Activated T-helper 1 cell treated with Interleukin-2 at 50 U/mL for 16 hours (primary cell): Measurements from ENCODE around the gene RFC1.

Source experiments
- DNase-seq: peaks from one replicate; pipeline ENCODE4 v3.0.0-alpha.2; 2020; ENCODE audit warnings: low read depth

Gene RFC1

GRCh38 chr4:39354254-39354552 is 12.0 kb downstream of the RFC1 start:
- no peak for DNase-seq

DNA sequence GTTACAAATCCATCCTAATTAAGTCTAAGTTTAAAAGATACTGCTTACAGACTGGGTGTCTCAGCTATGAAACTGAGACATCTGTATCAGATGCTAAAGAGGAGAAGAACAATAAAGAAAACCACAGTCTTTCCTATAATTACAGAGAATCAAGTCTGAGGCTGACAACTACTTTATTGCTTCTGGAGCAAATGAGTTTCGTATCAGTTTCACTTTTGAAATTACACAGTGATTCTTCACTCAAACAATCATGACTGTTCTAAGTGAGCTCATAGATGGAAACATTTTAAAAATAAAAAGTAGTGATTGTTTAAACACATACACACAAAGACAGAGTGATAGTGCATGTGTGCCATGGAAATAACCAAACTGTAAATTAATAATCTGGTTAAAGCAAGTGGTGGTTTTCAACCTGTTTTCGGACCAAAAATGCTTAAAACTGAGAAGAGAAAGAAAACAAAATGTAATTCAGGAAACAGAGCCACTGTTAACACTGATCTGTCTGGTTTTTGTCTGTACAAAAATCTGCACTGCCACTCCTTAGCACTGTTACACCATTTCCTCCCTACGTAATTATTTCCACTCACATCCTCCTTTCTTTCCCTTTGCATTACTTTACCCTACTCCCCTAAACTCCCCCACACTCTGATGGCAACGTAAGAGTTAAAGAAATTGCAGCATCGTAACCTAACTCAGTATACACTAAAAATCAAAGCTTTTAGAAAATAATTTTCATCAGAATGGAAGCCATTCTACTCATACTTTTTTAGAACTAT is 12.5 kb downstream of the RFC1 start:
- DNase-seq = no peak

DNA sequence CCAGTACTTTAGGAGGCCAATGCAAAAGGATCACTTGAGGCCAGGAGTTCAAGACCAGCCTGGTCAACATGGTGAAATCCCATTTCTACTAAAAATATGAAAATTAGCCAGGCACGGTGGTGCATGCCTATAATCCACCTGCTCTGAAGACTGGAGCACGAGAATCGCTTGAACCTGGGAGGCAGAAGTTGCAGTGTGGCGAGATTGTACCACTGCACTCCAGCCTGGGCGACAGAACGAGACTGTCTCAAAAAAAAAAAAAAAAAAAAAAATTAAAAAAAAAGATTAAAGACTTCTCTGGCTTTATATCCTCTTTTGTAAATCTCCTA is 13.0 kb downstream of the RFC1 start:
- DNase-seq = peak; percentile 15

GRCh38 chr4:39349326-39349725 is 16.8 kb downstream of the RFC1 start:
- DNase-seq = no peak

GRCh38 chr4:39348371-39349315 is 17.5 kb downstream of the RFC1 start:
- no peak for DNase-seq

DNA sequence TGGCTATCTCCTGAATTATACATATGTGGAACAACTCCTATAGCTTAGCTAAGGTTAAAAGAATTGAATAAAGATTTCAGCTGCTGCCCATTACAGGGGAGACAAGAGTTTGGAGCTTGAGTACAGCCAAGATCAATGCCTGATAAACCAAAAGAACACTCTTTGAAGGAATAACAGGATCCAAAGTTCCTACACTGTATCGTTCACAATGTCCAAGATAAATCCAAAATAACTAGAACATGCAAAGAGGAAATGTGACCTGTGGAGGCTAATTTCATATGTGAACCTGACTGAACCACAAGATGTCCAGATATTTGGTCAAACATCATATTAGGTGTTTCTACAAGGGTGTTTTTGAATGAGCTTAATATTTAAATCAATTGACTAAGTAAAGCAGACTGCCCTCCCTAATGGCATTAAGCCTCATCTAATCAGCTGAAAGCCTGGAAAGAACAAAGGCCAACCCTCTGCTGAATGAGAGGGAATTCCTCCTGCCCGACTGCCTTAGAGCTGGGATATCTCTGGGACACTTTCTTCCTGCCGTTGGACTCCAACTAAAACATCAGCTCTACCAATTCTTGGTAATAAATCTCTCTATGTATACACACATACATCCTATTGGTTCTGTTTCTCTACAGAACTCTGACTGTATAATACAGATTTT is 19.2 kb downstream of the RFC1 start:
- DNase-seq = no peak

- DNase-seq = no peak
These were observed 23.4 kb downstream of the RFC1 start for GRCh38 chr4:39342731-39343130.

DNA sequence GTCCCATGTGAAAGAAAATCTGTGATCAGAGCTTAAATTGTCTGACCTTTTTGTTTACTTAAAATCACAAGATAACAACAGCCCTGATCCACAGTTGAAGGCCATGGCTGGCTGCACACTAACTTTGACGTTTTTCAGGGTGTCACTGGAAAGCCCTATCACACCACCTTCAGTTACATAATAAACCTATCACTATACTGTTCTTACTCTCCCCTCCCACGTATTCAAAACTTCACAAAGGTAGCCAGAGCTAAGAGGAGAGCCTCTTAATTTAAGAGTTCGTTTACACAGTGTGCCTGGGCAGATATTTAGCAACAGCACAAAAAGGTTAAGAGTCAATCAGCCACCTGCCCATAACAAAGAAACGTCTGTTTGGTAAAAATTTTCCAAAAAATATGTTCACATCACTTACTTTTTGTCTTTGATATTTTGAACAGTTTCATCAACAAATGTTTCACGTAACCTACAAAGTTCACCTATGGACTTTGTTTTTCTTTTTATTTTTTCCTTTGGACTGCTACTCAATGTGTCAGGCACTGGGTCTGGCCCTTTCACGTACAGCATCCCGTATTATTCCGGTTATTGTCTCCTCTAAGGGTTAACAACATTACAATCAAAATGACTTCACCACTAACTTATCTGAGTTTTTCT is 25.0 kb downstream of the RFC1 start:
- no peak for DNase-seq

GRCh38 chr4:39339968-39340367 is 26.2 kb downstream of the RFC1 start:
- no peak for DNase-seq

GRCh38 chr4:39337841-39338240 is 28.3 kb downstream of the RFC1 start:
- no peak for DNase-seq

DNA sequence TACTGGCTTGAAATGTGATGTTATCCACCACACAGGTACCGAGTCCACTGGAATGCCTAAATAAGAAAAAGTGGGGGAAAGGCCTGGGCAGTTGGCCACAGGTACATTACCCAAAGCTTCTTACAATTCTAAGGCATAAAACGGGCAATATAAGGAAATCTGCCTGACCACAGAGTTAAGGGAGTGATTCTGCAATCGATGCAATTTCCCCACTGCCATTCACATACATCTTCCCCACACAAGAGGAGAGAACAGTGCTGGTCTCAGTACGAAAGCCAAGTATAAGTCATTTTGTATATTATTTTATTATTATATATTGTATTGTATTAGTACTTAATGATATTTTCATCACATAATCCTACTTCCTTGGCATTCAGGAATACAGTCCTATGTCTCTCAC is 30.6 kb downstream of the RFC1 start:
- no peak for DNase-seq

DNA sequence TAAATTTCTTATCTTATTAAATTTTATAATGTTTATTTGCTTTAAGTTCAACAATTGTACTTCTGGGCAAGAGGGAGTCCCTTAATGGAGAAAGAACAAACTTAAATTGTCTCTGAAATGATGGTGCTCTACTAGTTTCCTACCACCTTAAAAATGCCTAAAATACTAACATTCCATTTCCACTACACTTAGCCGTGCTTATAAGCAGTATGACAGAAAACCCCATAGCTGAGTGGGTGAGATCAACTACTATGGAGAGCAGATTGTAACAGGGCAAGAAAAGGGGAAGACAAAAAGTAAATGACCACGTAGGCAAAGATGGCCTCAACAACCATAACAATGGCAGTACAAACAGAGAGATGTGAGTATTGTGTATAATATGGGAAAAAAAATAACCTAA is 35.0 kb downstream of the RFC1 start:
- DNase-seq = no peak

GRCh38 chr4:39330353-39330752 is 35.8 kb downstream of the RFC1 start:
- no peak for DNase-seq

- no peak for DNase-seq
These were observed 39.6 kb downstream of the RFC1 start for GRCh38 chr4:39326468-39326977.

- no peak for DNase-seq
These were observed 41.1 kb downstream of the RFC1 start for GRCh38 chr4:39324897-39325613.

DNA sequence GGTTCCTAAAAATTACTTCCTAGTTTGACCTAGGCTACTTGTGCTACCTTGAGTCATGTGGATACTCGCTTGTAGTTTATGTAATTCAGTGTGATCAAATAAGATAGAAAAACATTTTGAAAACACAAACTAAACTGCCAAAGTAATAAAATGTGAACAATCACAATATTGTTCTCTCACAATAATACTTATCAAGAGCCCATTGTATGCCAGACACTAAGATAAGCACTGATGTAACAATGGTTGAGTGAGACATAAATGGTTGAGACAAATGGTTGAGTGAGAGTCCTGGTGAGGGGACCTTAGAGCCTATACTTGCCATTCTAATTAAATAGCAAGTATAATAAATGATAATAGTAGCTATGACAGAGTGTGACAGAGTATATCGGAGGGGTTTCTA is 41.7 kb downstream of the RFC1 start:
- DNase-seq = no peak

DNA sequence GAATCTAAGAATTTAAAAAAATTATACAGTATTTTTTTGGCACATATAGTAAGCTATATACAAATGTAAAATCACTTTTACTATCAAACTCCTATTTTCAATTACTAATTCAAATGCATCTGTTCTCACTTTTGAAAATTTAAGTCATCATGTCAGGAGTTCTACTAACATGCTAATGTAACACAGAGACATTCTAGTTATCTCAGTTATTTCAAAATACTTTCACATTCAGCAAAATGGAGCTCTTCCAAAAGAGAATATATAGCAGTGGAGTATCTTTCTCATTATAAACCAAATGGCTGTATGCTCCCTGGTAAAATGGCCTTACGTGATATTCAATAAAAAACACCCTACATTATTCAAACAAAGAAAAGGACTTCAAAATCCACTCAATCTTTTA is 42.3 kb downstream of the RFC1 start:
- DNase-seq = no peak

DNA sequence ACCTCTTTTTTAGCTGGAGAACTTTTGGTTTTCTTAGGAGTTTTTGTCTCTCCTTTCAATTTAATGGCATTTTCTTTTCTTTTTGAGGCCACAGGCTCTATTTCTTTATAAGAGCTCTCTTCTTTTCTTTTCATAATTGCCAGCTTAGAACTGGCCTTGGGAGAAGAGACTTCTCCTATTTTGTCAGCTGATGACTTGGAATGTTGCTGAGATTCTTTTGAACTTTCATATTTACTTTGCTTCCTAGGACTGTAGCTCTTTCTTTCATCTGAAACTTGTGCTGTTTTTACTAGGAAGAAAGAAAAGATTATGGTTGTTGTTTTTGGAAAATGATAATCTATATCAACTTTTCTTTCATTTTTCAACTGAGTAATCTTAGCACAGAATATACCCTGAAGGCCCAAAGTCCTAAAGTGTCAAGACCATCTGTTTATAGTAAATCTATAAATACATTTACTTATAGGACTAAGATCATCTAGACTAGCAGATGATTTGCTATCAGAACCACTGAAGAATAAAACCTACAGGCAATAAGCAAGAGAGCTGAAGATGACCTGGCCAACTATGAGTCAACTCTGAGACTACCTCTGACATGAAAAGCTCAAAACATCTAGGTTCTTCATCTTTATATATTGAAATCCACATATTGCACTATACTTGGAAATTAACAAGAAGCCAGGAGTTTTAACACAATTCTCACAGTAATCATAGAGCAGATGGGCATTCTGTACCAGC is 45.6 kb downstream of the RFC1 start:
- no peak for DNase-seq

GRCh38 chr4:39319676-39320075 is 46.5 kb downstream of the RFC1 start:
- DNase-seq = no peak

GRCh38 chr4:39312816-39313215 is 53.3 kb downstream of the RFC1 start:
- no peak for DNase-seq

- no peak for DNase-seq
These were observed 57.6 kb downstream of the RFC1 start for GRCh38 chr4:39308611-39309010.
